K562 (cell line): ENCODE results near the gene RXRA. TPM values are rescaled to one million over a fixed set of nuclear protein-coding genes. Genes with fewer than 3 reads are reported as not detected.

ENCODE experiments used
- ATAC-seq: fragments of 200-7000 bp; cut with Tn5 transposase; 3 replicates; pipeline ENCODE4 v1.9.1; 2020; ENCODE audit warnings: moderate library complexity
- BruUV-seq: library from RNA; stranded (reverse); fragments of 400-500 nt; replicated peaks from 2 replicates; lab custom pipeline; 2021; lab: Mats Ljungman, UMichigan
- CTCF ChIA-PET: fragments of 300-600 bp; formaldehyde crosslinking; extraction: SDS; loops from one replicate; lab custom pipeline; 2021; ENCODE audit warnings: low intra/inter-chr PET ratio; lab: Yijun Ruan, JAX
- POLR2A ChIA-PET: fragments of 300-600, 350-650 bp; sonication (Branson Sonifier 250); formaldehyde crosslinking; extraction: SDS; loops from one replicate; lab custom pipeline; 2021; ENCODE audit warnings: antibody characterized with exemption, inconsistent platforms; lab: Yijun Ruan, JAX
- DNase-seq, 4 experiments: peaks; one replicate each; pipeline versions ENCODE4 v3.0.0 to v3.0.0-alpha.2; 2011 to 2018; ENCODE audit warnings: low spot score in 3 of 4, mixed read lengths in 3 of 4; ENCODE audit errors: extremely low read depth in 1 of 4
- FAIRE-seq: peaks from 2 replicates; lab custom pipeline; 2011; peaks lifted over from hg19 to GRCh38; lab: Jason Lieb, UNC
- H2AFZ ChIP-seq: 2 replicates; pipeline ENCODE4 v1.6.0; 2011; ENCODE audit warnings: low read depth, low read length, control low read depth, inconsistent platforms
- H3K27ac ChIP-seq: fragments of 200-600 bp; 3 replicates; pipeline ENCODE4 v1.8.0; 2011; ENCODE audit warnings: low read depth, mild to moderate bottlenecking, control low read depth, inconsistent platforms, low read length, moderate library complexity, mixed read lengths; ENCODE audit errors: extremely low read depth
- H3K27me3 ChIP-seq, 2 experiments: fragments of 300-600 bp in 1 of 2; 2 replicates in 1 of 2; 3 replicates in 1 of 2; pipeline versions ENCODE4 v1.6.0 to v1.8.0; 2011; ENCODE audit warnings: inconsistent platforms in 2 of 2, low read length in 2 of 2, mild to moderate bottlenecking in 1 of 2, mixed read lengths in 1 of 2, moderate library complexity in 1 of 2; ENCODE audit not compliant: control insufficient read depth in 2 of 2, insufficient read depth in 2 of 2
- H3K36me3 ChIP-seq: fragments of 300-600 bp; 3 replicates; pipeline ENCODE4 v1.8.0; 2011; ENCODE audit warnings: mild to moderate bottlenecking, low read length, inconsistent platforms; ENCODE audit not compliant: control insufficient read depth, insufficient read depth
- H3K4me1 ChIP-seq, 2 experiments: fragments of 200-600 bp in 1 of 2; replicated peaks in 1 of 2; 2 replicates in 1 of 2; 3 replicates in 1 of 2; pipeline versions ENCODE4 v1.5.1 to v1.8.0; 2011; ENCODE audit warnings: inconsistent platforms in 2 of 2, low read length in 2 of 2, mild to moderate bottlenecking in 1 of 2, mixed read lengths in 1 of 2, moderate library complexity in 1 of 2; ENCODE audit not compliant: control insufficient read depth in 2 of 2, insufficient read depth in 2 of 2
- H3K4me2 ChIP-seq: 2 replicates; pipeline ENCODE4 v1.6.1; 2011; ENCODE audit warnings: low read length, control low read depth, inconsistent platforms, mixed read lengths; ENCODE audit not compliant: insufficient read depth
- H3K4me3 ChIP-seq: fragments of 200-600 bp; sonication (generic), shearing (Covaris generic); 2 replicates; pipeline ENCODE4 v1.5.1; 2016; ENCODE audit warnings: control low read depth, inconsistent platforms
- H3K79me2 ChIP-seq: fragments of 200-600 bp; 3 replicates; pipeline ENCODE4 v1.8.0; 2011; ENCODE audit warnings: low read length, inconsistent platforms; ENCODE audit not compliant: control insufficient read depth, insufficient read depth
- H3K9ac ChIP-seq, 2 experiments: 2 replicates each; pipeline versions ENCODE4 v1.6.0 to v1.6.1; 2011; ENCODE audit warnings: low read depth in 2 of 2, low read length in 2 of 2, control low read depth in 1 of 2, inconsistent platforms in 1 of 2, mild to moderate bottlenecking in 1 of 2, mixed read lengths in 1 of 2; ENCODE audit not compliant: insufficient read depth in 1 of 2
- H3K9me1 ChIP-seq: one replicate; pipeline ENCODE4 v1.6.0; 2011; ENCODE audit warnings: inconsistent platforms, mild to moderate bottlenecking, low read length, moderate library complexity; ENCODE audit not compliant: control insufficient read depth, insufficient read depth
- H3K9me3 ChIP-seq: replicated peaks from 2 replicates; pipeline ENCODE4 v1.5.1; 2011; ENCODE audit warnings: low read depth, low read length, inconsistent platforms; ENCODE audit not compliant: control insufficient read depth, insufficient read depth
- H4K20me1 ChIP-seq: replicated peaks from 2 replicates; pipeline ENCODE4 v1.6.1; 2011; ENCODE audit warnings: low read length, inconsistent platforms, mixed read lengths; ENCODE audit not compliant: control insufficient read depth, insufficient read depth
- CHD7 ChIP-seq: fragments of 200-600 bp; sonication (generic); IDR thresholded peaks from one replicate; pipeline ENCODE4 v1.6.1; 2012; ENCODE audit warnings: mild to moderate bottlenecking, low read depth, low read length, inconsistent platforms
- NFATC3 ChIP-seq: fragments of 450-650 bp; IDR thresholded peaks from 2 replicates; pipeline ENCODE4 v1.6.1; 2017; ENCODE audit warnings: mild to moderate bottlenecking
- TCF15 ChIP-seq: fragments of 250-450 bp; sonication (Bioruptor Pico); IDR thresholded peaks from 2 replicates; pipeline ENCODE4 v1.8.0; 2022; ENCODE audit warnings: moderate library complexity, mild to moderate bottlenecking, inconsistent platforms
- ZFP36 ChIP-seq: fragments of 150-350 bp; IDR thresholded peaks from 2 replicates; pipeline ENCODE4 v1.6.1; 2018; ENCODE audit warnings: low read length, low read depth; ENCODE audit not compliant: partially characterized antibody
- WGBS: fragments of 100-300 bp; shearing (Covaris generic); methylation state at CpG from one replicate; pipeline ENCODE4 v1.1.6; 2016; ENCODE audit warnings: low coverage, mixed read lengths; ENCODE audit not compliant: insufficient coverage; ENCODE audit errors: missing lambda C conversion rate; 5-methylcytosine and 5-hydroxymethylcytosine counted together
- in situ Hi-C: fragments of 300-500 bp; cut with MboI; formaldehyde crosslinking; loops from 4 replicates; pipeline ENCODE4 v1.15.0; 2018; ENCODE audit warnings: inconsistent platforms, mixed read lengths
- intact Hi-C: fragments of 100-400 bp; cut with micrococcal nuclease; formaldehyde crosslinking; loops from 2 replicates; pipeline ENCODE4 v1.14.2; 2022
- polyA plus RNA-seq, 8 experiments: library from polyadenylated mRNA; depleted of rRNA in 4 of 8; stranded (reverse) in 5 of 8; unstranded in 3 of 8; fragments of >200 nt; fragmentation: Nextera tagmentation in 2 of 8; fragmentation: Illumina TruSeq in 1 of 8; extraction: Ambion mirVana in 2 of 8; extraction: Trizol in 1 of 8; gene quantifications; 2 replicates each; pipeline versions ENCODE4 v1.2.1 to v1.2.3, GENCODE V29; 2011 to 2014; ENCODE audit warnings: inconsistent platforms in 1 of 8, missing spikeins in 1 of 8
- total RNA-seq, 7 experiments: library from RNA; depleted of rRNA in 6 of 7; stranded (reverse); fragments of >200 nt in 6 of 7; fragmentation: Illumina TruSeq in 2 of 7; extraction: Trizol in 2 of 7; gene quantifications; 2 replicates each; pipeline versions ENCODE4 v1.2.1 to v1.2.3, GENCODE V29; 2011 to 2021; ENCODE audit warnings: low replicate concordance in 1 of 7

The RXRA gene
- total and polyA plus RNA-seq, 9 of the 15 experiments (the other 6 are each of a cell fraction or from before 2014, with no cell fraction given) = 0.35 to 23.6 (median 4.6) TPM

DNA sequence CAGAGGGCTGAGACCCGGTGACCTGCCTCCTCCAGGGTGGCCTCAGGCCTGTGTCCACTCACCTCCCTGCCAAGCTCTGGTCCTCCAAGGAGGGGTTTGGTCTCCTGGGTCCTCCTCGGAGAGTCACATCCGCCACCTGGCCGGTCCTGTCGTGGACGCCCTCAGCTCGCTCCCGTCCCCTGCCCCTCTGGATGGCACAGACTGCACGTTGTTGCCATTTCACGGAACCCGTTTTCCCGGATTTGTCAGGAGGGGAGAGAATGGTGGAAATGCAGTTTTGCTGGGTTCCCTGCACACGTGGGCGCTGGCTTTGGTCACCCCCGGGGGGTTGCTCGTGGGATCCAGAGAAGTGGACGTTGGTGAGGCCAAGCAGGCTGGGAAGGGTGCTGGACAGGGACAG is 62.7 kb downstream of the RXRA start:
- WGBS = 56% methylated on average over 17 of the region's 17 CpGs

GRCh38 chr9:134389642-134390041 is 63.4 kb downstream of the RXRA start:
- H3K9ac ChIP-seq = no peak overlapping the region; a peak in 1 of 4 replicates
- no peaks in the 10 kb centered on the region; the same call in 1 of the 3 replicates for H3K79me2 ChIP-seq
- no peaks in the 10 kb centered on the region for H3K27me3 ChIP-seq
- FAIRE-seq = no peak
- no peak overlapping the region for H3K27ac ChIP-seq
- no peak for DNase-seq
- BruUV-seq = no TSS peak
- H4K20me1 ChIP-seq = peaks cover 46% of the 10 kb centered on the region
- no peaks in the 10 kb centered on the region for H3K9me3 ChIP-seq
- H2AFZ ChIP-seq = no peak overlapping the region
- no peak overlapping the region for H3K4me2 ChIP-seq
- in situ Hi-C loops = no loop called here
- ChIA-PET POLR2A (interaction anchor here (0.6 to 0.7 kb wide), 2 partner anchors 75 to 225 kb away, joined by 3 read pairs; no protein-coding TSS in a partner anchor), CTCF (no interaction called here)
- intact Hi-C loops = no loop called here
- H3K36me3 ChIP-seq = no peaks in the 10 kb centered on the region
- H3K9me1 ChIP-seq = no peaks in the 10 kb centered on the region
- H3K4me3 ChIP-seq = no peak overlapping the region
- H3K4me1 ChIP-seq = peaks cover 0 to 57% of the 10 kb centered on the region in 2 experiments; a peak in 2 of 5 replicates
- ATAC-seq = no peak
- 55% methylated on average over 12 of the region's 13 CpGs for WGBS
- TF ChIP-seq TCF15 (CRISPR knock-in tag) (no peak), CHD7 (no peak)

More for the DNA sequence above, 62.7 kb downstream of the RXRA start:
- TF ChIP-seq ZFP36 (peak; percentile 18), NFATC3 (no peak)
- no peaks in the 10 kb centered on the region for H3K9me1 ChIP-seq
- DNase-seq (no peak), ATAC-seq (no peak), FAIRE-seq (no peak)
- H3K4me1 ChIP-seq = peaks cover 0 to 61% of the 10 kb centered on the region in 2 experiments; a peak in 2 of 5 replicates
- ChIA-PET CTCF (no interaction called here), POLR2A (interaction anchor here (0.6 kb wide), 1 partner anchor 42 kb away, joined by 3 read pairs; no protein-coding TSS in a partner anchor)
- no peaks in the 10 kb centered on the region for H3K36me3 ChIP-seq
- H3K9ac ChIP-seq = no peak overlapping the region; a peak in 1 of 4 replicates
- peaks cover 47% of the 10 kb centered on the region for H4K20me1 ChIP-seq
- no peaks in the 10 kb centered on the region for H3K27me3 ChIP-seq
- in situ Hi-C loops (no loop called here), intact Hi-C loops (no loop called here)
- no peak overlapping the region for H2AFZ ChIP-seq
- no peak overlapping the region for H3K4me2 ChIP-seq
- H3K79me2 ChIP-seq = no peaks in the 10 kb centered on the region; the same call in 2 of the 3 replicates
- H3K4me3 ChIP-seq = no peak overlapping the region
- H3K9me3 ChIP-seq = no peaks in the 10 kb centered on the region
- no TSS peak for BruUV-seq
- H3K27ac ChIP-seq = no peak overlapping the region
